K562 (cell line): ENCODE results near the gene FBXO28. TPM values are rescaled to one million over a fixed set of nuclear protein-coding genes. Genes with fewer than 3 reads are reported as not detected.

Source experiments
- ATAC-seq: fragments of 200-7000 bp; cut with Tn5 transposase; 3 replicates; pipeline ENCODE4 v1.9.1; 2020; ENCODE audit warnings: moderate library complexity
- BruUV-seq: library from RNA; stranded (reverse); fragments of 400-500 nt; replicated peaks from 2 replicates; lab custom pipeline; 2021; lab: Mats Ljungman, UMichigan
- CTCF ChIA-PET: fragments of 300-600 bp; formaldehyde crosslinking; extraction: SDS; loops from one replicate; lab custom pipeline; 2021; ENCODE audit warnings: low intra/inter-chr PET ratio; lab: Yijun Ruan, JAX
- POLR2A ChIA-PET: fragments of 300-600, 350-650 bp; sonication (Branson Sonifier 250); formaldehyde crosslinking; extraction: SDS; loops from one replicate; lab custom pipeline; 2021; ENCODE audit warnings: antibody characterized with exemption, inconsistent platforms; lab: Yijun Ruan, JAX
- DNase-seq, 4 experiments: peaks; one replicate each; pipeline versions ENCODE4 v3.0.0 to v3.0.0-alpha.2; 2011 to 2018; ENCODE audit warnings: low spot score in 3 of 4, mixed read lengths in 3 of 4; ENCODE audit errors: extremely low read depth in 1 of 4
- FAIRE-seq: peaks from 2 replicates; lab custom pipeline; 2011; peaks lifted over from hg19 to GRCh38; lab: Jason Lieb, UNC
- H2AFZ ChIP-seq: 2 replicates; pipeline ENCODE4 v1.6.0; 2011; ENCODE audit warnings: low read depth, low read length, control low read depth, inconsistent platforms
- H3K27ac ChIP-seq: fragments of 200-600 bp; 3 replicates; pipeline ENCODE4 v1.8.0; 2011; ENCODE audit warnings: low read depth, mild to moderate bottlenecking, control low read depth, inconsistent platforms, low read length, moderate library complexity, mixed read lengths; ENCODE audit errors: extremely low read depth
- H3K27me3 ChIP-seq, 2 experiments: fragments of 300-600 bp in 1 of 2; 2 replicates in 1 of 2; 3 replicates in 1 of 2; pipeline versions ENCODE4 v1.6.0 to v1.8.0; 2011; ENCODE audit warnings: inconsistent platforms in 2 of 2, low read length in 2 of 2, mild to moderate bottlenecking in 1 of 2, mixed read lengths in 1 of 2, moderate library complexity in 1 of 2; ENCODE audit not compliant: control insufficient read depth in 2 of 2, insufficient read depth in 2 of 2
- H3K36me3 ChIP-seq: fragments of 300-600 bp; 3 replicates; pipeline ENCODE4 v1.8.0; 2011; ENCODE audit warnings: mild to moderate bottlenecking, low read length, inconsistent platforms; ENCODE audit not compliant: control insufficient read depth, insufficient read depth
- H3K4me1 ChIP-seq, 2 experiments: fragments of 200-600 bp in 1 of 2; replicated peaks in 1 of 2; 2 replicates in 1 of 2; 3 replicates in 1 of 2; pipeline versions ENCODE4 v1.5.1 to v1.8.0; 2011; ENCODE audit warnings: inconsistent platforms in 2 of 2, low read length in 2 of 2, mild to moderate bottlenecking in 1 of 2, mixed read lengths in 1 of 2, moderate library complexity in 1 of 2; ENCODE audit not compliant: control insufficient read depth in 2 of 2, insufficient read depth in 2 of 2
- H3K4me2 ChIP-seq: 2 replicates; pipeline ENCODE4 v1.6.1; 2011; ENCODE audit warnings: low read length, control low read depth, inconsistent platforms, mixed read lengths; ENCODE audit not compliant: insufficient read depth
- H3K4me3 ChIP-seq: fragments of 200-600 bp; sonication (generic), shearing (Covaris generic); 2 replicates; pipeline ENCODE4 v1.5.1; 2016; ENCODE audit warnings: control low read depth, inconsistent platforms
- H3K79me2 ChIP-seq: fragments of 200-600 bp; 3 replicates; pipeline ENCODE4 v1.8.0; 2011; ENCODE audit warnings: low read length, inconsistent platforms; ENCODE audit not compliant: control insufficient read depth, insufficient read depth
- H3K9ac ChIP-seq, 2 experiments: 2 replicates each; pipeline versions ENCODE4 v1.6.0 to v1.6.1; 2011; ENCODE audit warnings: low read depth in 2 of 2, low read length in 2 of 2, control low read depth in 1 of 2, inconsistent platforms in 1 of 2, mild to moderate bottlenecking in 1 of 2, mixed read lengths in 1 of 2; ENCODE audit not compliant: insufficient read depth in 1 of 2
- H3K9me1 ChIP-seq: one replicate; pipeline ENCODE4 v1.6.0; 2011; ENCODE audit warnings: inconsistent platforms, mild to moderate bottlenecking, low read length, moderate library complexity; ENCODE audit not compliant: control insufficient read depth, insufficient read depth
- H3K9me3 ChIP-seq: replicated peaks from 2 replicates; pipeline ENCODE4 v1.5.1; 2011; ENCODE audit warnings: low read depth, low read length, inconsistent platforms; ENCODE audit not compliant: control insufficient read depth, insufficient read depth
- H4K20me1 ChIP-seq: replicated peaks from 2 replicates; pipeline ENCODE4 v1.6.1; 2011; ENCODE audit warnings: low read length, inconsistent platforms, mixed read lengths; ENCODE audit not compliant: control insufficient read depth, insufficient read depth
- CHD2 ChIP-seq: IDR thresholded peaks from 2 replicates; pipeline ENCODE4 v1.6.1; 2011; ENCODE audit warnings: low read depth, low read length
- DACH1 ChIP-seq: fragments of 450-650 bp; IDR thresholded peaks from 2 replicates; pipeline ENCODE4 v1.6.1; 2018; ENCODE audit not compliant: partially characterized antibody
- HNRNPK ChIP-seq: fragments of 200-400 bp; formaldehyde crosslinking; IDR thresholded peaks from one replicate; pipeline ENCODE4 v1.6.1; 2018; ENCODE audit warnings: mild to moderate bottlenecking, low read depth, low read length; ENCODE audit not compliant: poor library complexity, severe bottlenecking
- HNRNPUL1 ChIP-seq: fragments of 200-400 bp; formaldehyde crosslinking; IDR thresholded peaks from 2 replicates; pipeline ENCODE4 v1.6.1; 2017; ENCODE audit warnings: low read length
- KLF1 ChIP-seq: fragments of 450-650 bp; IDR thresholded peaks from 2 replicates; pipeline ENCODE4 v1.6.1; 2016; ENCODE audit warnings: missing genetic modification characterization, missing compliant biosample characterization
- MCM7 ChIP-seq, 2 experiments: fragments of 450-650 bp; IDR thresholded peaks; 2 replicates each; pipeline ENCODE4 v1.6.1; 2016 to 2018
- RB1 ChIP-seq: fragments of 450-650 bp; IDR thresholded peaks from 2 replicates; pipeline ENCODE4 v1.6.1; 2017; ENCODE audit warnings: low read depth, mild to moderate bottlenecking
- ZBED1 ChIP-seq: IDR thresholded peaks from 2 replicates; pipeline ENCODE4 v1.6.1; 2014
- ZNF212 ChIP-seq: fragments of 450-650 bp; formaldehyde crosslinking; IDR thresholded peaks from 2 replicates; pipeline ENCODE4 v1.4.0; 2020; ENCODE audit warnings: mild to moderate bottlenecking
- ZNF274 ChIP-seq: IDR thresholded peaks from 2 replicates; pipeline ENCODE4 v1.6.1; 2011; ENCODE audit warnings: low read depth, mild to moderate bottlenecking, low read length, moderate library complexity, borderline replicate concordance
- WGBS: fragments of 100-300 bp; shearing (Covaris generic); methylation state at CpG from one replicate; pipeline ENCODE4 v1.1.6; 2016; ENCODE audit warnings: low coverage, mixed read lengths; ENCODE audit not compliant: insufficient coverage; ENCODE audit errors: missing lambda C conversion rate; 5-methylcytosine and 5-hydroxymethylcytosine counted together
- in situ Hi-C: fragments of 300-500 bp; cut with MboI; formaldehyde crosslinking; loops from 4 replicates; pipeline ENCODE4 v1.15.0; 2018; ENCODE audit warnings: inconsistent platforms, mixed read lengths
- intact Hi-C: fragments of 100-400 bp; cut with micrococcal nuclease; formaldehyde crosslinking; loops from 2 replicates; pipeline ENCODE4 v1.14.2; 2022
- polyA plus RNA-seq, 8 experiments: library from polyadenylated mRNA; depleted of rRNA in 4 of 8; stranded (reverse) in 5 of 8; unstranded in 3 of 8; fragments of >200 nt; fragmentation: Nextera tagmentation in 2 of 8; fragmentation: Illumina TruSeq in 1 of 8; extraction: Ambion mirVana in 2 of 8; extraction: Trizol in 1 of 8; gene quantifications; 2 replicates each; pipeline versions ENCODE4 v1.2.1 to v1.2.3, GENCODE V29; 2011 to 2014; ENCODE audit warnings: inconsistent platforms in 1 of 8, missing spikeins in 1 of 8
- total RNA-seq, 7 experiments: library from RNA; depleted of rRNA in 6 of 7; stranded (reverse); fragments of >200 nt in 6 of 7; fragmentation: Illumina TruSeq in 2 of 7; extraction: Trizol in 2 of 7; gene quantifications; 2 replicates each; pipeline versions ENCODE4 v1.2.1 to v1.2.3, GENCODE V29; 2011 to 2021; ENCODE audit warnings: low replicate concordance in 1 of 7
- TF ChIP-seq, protein P1 (sequence below): fragments of 450-650 bp; formaldehyde crosslinking; IDR thresholded peaks from 2 replicates; pipeline ENCODE4 v1.4.0; 2022; ENCODE audit warnings: missing genetic modification characterization
- TF ChIP-seq, protein P2 (sequence below): sonication (generic); formaldehyde crosslinking; IDR thresholded peaks from 2 replicates; pipeline ENCODE4 v1.8.0; 2022; ENCODE audit warnings: missing genetic modification reagents, mild to moderate bottlenecking, borderline replicate concordance
- TF ChIP-seq, protein P3 (sequence below), 2 experiments: fragments of 450-650 bp in 1 of 2; sonication (generic) in 1 of 2; formaldehyde crosslinking; conservative IDR thresholded peaks; 2 replicates each; pipeline versions ENCODE4 v1.4.0 to v1.8.1; 2020 to 2022; ENCODE audit warnings: mild to moderate bottlenecking in 1 of 2, missing genetic modification reagents in 1 of 2

The FBXO28 gene
- total and polyA plus RNA-seq, 9 of the 15 experiments (the other 6 are each of a cell fraction or from before 2014, with no cell fraction given): 4.1 to 34.8 (median 25.3) TPM

- H3K27me3 ChIP-seq: no peaks in the 10 kb centered on the region
- intact Hi-C loops (no loop called here), in situ Hi-C loops (no loop called here)
- H3K36me3 ChIP-seq: no peaks in the 10 kb centered on the region
- no peak overlapping the region for H3K27ac ChIP-seq
- H3K9ac ChIP-seq: no peak overlapping the region
- no peaks in the 10 kb centered on the region for H3K9me3 ChIP-seq
- TF ChIP-seq HNRNPUL1: no peak
- TF ChIP-seq RB1: no peak
- TF ChIP-seq HNRNPK: no peak
- TF ChIP-seq ZNF274: no peak
- TF ChIP-seq, protein P1, sequence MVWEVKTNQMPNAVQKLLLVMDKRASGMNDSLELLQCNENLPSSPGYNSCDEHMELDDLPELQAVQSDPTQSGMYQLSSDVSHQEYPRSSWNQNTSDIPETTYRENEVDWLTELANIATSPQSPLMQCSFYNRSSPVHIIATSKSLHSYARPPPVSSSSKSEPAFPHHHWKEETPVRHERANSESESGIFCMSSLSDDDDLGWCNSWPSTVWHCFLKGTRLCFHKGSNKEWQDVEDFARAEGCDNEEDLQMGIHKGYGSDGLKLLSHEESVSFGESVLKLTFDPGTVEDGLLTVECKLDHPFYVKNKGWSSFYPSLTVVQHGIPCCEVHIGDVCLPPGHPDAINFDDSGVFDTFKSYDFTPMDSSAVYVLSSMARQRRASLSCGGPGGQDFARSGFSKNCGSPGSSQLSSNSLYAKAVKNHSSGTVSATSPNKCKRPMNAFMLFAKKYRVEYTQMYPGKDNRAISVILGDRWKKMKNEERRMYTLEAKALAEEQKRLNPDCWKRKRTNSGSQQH: no peak
- TF ChIP-seq CHD2: no peak
- no peak for TF ChIP-seq DACH1
- no peak for TF ChIP-seq ZNF212
- TF ChIP-seq, protein P2, sequence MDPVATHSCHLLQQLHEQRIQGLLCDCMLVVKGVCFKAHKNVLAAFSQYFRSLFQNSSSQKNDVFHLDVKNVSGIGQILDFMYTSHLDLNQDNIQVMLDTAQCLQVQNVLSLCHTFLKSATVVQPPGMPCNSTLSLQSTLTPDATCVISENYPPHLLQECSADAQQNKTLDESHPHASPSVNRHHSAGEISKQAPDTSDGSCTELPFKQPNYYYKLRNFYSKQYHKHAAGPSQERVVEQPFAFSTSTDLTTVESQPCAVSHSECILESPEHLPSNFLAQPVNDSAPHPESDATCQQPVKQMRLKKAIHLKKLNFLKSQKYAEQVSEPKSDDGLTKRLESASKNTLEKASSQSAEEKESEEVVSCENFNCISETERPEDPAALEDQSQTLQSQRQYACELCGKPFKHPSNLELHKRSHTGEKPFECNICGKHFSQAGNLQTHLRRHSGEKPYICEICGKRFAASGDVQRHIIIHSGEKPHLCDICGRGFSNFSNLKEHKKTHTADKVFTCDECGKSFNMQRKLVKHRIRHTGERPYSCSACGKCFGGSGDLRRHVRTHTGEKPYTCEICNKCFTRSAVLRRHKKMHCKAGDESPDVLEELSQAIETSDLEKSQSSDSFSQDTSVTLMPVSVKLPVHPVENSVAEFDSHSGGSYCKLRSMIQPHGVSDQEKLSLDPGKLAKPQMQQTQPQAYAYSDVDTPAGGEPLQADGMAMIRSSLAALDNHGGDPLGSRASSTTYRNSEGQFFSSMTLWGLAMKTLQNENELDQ (CRISPR knock-in tag): no peak
- TF ChIP-seq, protein P3, sequence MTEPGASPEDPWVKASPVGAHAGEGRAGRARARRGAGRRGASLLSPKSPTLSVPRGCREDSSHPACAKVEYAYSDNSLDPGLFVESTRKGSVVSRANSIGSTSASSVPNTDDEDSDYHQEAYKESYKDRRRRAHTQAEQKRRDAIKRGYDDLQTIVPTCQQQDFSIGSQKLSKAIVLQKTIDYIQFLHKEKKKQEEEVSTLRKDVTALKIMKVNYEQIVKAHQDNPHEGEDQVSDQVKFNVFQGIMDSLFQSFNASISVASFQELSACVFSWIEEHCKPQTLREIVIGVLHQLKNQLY (CRISPR knock-in tag; conservative IDR thresholded peaks at IDR 0.05): no peak
- no peak for TF ChIP-seq KLF1 (tag)
- no peak for TF ChIP-seq ZBED1
- no peak for TF ChIP-seq MCM7 (IDR thresholded peaks at IDR 0.05)
- no peak for DNase-seq
- POLR2A ChIA-PET: interaction anchor here (0.6 to 1.3 kb wide), 3 partner anchors 9 to 256 kb away, joined by 3 read pairs; no protein-coding TSS in a partner anchor
- BruUV-seq: no TSS peak
- H4K20me1 ChIP-seq: no peaks in the 10 kb centered on the region
- no peak overlapping the region for H3K4me3 ChIP-seq
- H3K4me1 ChIP-seq: peaks cover 5 to 14% of the 10 kb centered on the region in 2 experiments; a peak in 4 of 5 replicates
- no peak overlapping the region for H3K4me2 ChIP-seq
- WGBS: 47% methylated on average over 3 of the region's 3 CpGs
- FAIRE-seq: no peak
- H3K9me1 ChIP-seq: no peaks in the 10 kb centered on the region
- no peak for ATAC-seq
- H3K79me2 ChIP-seq: no peaks in the 10 kb centered on the region
- H2AFZ ChIP-seq: no peak overlapping the region
- CTCF ChIA-PET: no interaction called here
Observed at GRCh38 chr1:224076407-224076806, 37.5 kb upstream of the FBXO28 start.
